HG03103 (cell line): ENCODE results near the gene PDE6D.

ENCODE experiments used
- ATAC-seq: cut with Tn5 transposase; IDR thresholded peaks from one replicate; pipeline ENCODE4 v1.9.1; 2021; ENCODE audit warnings: low read depth; ENCODE audit not compliant: unreplicated experiment

Gene PDE6D

DNA sequence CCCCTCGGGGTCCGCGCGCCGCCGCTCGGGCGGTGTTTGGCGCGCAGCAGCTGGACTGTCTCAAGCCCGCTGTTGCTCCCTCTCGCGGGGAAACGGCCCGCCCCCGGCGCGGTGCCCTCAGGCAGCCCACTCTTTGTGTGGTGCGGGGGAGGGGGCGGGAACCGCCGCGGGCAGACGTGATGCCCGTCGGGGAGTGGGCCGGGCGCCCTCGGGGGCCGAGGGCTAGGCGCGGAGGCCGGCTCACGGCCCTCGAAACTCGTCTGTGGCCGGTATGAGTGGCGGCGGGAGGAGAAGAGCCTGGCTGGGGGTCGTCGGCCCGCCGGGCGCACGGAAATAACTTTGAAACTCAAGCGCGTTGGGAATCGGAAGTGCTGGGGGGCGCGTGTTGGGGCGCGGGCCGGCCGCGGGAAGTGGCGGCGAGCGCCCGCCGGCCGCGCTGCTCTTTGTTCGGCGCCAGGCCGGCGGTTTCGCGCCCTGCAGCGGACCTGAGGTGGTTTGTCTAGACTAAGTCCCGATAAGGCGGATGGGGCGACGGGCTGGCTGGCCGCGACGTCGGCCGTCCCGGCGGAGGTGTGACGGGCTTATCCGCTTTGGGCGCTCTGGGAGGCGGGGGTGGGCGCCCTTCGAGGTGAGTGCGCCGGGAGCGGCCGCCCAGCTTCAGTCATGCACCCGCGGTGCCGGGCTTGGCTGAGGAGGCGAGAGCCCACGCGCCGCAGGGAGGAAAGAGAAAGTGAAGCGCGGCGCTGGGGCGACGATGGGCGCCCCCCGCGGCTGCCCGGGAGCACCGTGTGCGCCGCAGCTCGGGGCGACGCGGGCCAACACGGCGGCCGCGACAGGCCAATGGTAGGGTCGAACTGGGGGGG lies 72.1 kb downstream of the PDE6D start:
- no peak for ATAC-seq

DNA sequence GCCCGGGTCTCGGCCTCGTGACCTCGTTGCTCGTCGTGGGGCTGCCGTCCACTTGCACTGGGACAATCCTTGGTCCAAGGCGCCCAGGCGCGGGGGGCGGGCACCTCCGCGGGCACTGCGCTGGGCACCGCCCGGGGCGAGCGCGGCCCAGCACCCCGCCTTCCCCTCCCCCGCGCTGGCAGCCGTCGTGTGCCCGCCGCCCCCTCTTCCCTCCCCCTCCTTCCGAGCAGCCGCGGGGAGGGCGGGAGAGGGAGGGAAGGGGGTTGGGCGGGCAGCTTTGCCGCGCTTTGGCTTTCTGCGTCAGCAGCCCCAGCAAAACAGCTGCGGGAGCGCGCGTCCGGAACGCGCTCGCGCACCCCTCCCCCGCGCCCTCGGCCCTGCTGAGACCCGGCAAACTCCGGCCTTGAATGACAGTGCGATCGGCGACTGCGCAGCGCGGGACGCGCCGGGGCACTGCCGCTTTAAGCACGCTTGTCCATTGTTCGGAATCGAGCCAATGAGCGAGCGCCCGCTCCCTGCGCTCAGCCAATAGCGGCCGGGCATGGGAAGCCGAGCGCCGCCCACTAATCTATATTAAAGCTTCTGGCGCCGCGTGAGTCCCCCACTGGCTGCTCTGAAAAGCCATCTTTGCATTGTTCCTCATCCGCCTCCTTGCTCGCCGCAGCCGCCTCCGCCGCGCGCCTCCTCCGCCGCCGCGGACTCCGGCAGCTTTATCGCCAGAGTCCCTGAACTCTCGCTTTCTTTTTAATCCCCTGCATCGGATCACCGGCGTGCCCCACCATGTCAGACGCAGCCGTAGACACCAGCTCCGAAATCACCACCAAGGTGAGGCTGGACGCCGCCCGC lies 72.9 kb downstream of the PDE6D start, which contains the start of gene PTMA:
Gene PTMA (plus strand): TSS at position 599 of the 846 bp plus-strand sequence. CDS start 182 bp downstream, at position 781.
- ATAC-seq, result peak; percentile 54

DNA sequence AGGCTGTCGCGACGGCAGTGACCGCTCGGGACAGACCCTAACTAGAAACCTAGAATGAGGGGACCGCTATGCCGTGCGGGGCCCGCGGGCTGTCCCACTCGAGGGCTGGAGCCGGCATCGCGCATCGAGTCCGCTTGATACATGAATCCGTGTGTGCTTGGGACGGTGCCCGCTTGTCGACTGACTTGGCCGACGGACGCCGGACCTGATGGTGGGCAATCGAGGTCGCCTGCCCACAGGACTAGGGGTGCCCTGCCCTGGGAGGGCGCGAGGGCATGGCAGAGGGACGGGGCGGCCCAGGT lies 73.5 kb downstream of the PDE6D start:
- no peak for ATAC-seq

DNA sequence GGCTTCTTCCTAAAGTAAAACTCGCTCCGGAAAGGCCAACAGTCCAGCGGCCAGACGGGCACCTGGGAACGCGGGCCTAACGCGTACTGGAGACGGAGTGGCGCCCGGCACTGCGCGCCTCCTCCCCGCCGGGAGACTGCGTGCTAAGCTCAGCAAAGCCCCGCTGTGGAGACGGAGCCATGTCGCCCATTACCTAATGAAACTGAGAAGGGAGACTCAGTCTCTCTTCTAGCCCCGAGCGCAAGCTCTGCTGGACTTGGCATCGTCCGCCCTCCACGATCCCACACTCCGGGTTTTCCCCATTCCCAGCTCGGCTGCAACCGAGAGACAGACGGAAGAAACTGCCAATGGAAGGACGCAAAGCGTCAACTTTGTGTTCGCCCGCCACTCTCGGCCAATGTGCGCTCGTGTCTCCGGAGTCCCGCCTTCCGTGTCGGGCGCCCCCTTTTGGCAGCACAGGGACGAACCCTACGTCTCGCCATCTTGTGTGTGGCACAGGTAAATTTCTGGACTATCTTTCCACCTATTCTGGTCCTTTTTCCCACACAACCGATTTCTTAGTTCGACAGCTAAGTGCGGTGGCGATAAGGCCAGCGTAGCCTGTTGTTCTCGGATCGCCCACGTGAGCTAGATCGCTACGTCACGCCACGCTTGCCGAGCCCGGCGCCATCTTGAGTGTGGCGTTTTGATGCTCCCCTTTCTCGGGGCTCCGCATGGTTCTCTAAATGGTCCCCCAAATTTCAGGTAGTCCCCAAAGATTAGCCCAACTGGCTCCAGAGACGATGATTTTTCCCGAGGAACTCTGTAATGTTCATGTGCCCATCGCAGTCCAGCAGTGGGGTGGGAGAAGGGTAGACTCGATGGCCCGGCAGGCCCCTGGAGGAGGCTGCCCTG lies 74.1 kb downstream of the PDE6D start:
- ATAC-seq, result peak; percentile 28

DNA sequence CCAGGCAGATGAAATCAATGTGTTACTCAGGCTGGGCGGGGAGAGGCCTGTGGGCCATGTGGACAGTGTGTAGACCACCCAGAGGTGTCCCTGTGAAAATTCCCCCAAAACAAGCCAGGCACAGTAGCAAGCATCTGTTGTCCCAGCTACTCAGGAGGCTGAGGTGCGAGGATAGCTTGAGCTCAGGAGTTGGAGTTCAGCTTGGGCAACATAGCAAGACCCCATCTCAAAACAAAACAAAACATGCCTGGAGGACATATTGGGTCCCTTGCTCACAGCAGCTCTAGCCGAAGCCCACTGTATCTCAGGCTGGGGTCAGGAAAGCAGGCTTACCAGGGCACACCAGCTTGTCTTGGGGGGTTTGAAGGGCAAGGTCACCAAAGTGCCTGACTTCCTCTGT lies 77.1 kb downstream of the PDE6D start:
- no peak for ATAC-seq

DNA sequence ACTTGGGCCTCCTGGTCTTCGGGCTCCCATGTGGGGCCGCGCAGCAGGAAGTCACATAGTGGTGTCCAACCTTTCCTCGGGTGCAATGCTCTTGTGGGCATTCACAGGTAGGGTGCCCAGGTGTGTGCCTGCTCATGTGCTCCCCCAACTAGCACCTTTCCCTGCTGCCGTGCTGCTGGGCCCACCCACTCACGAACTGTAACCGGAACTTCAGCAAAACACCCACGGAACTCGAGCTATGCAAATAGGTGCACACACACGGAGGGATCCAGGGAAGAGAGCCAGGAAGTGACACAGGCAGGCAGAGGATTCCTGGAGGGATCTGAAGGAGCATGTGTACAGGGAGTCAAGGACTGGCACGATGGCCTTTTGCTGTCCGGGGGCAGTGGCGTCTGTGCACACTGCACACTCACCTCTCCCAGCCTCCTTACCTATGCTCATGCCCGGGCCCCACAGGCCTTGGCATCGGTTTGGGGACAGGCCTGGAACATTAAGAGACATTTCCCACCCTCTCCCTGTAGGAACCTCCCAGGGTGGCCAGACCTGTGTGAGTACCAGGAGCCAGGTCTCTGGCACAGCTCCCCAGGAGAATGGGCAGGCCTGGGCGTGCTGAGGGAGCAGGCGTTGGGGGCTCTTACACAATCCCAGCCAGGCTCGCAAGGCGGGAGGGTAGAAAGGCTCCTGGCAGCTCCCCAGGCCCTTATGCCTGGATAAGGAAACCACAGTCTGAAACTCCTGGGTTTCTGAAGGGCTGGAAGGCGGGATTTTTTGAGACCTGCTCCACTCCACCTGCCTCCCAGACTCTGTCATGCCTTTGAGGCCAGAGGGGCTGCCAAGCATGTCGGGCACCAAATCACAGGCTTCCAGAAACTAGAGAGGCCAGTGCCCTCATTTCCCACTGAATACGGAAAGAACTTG lies 79.4 kb downstream of the PDE6D start:
- no peak for ATAC-seq

DNA sequence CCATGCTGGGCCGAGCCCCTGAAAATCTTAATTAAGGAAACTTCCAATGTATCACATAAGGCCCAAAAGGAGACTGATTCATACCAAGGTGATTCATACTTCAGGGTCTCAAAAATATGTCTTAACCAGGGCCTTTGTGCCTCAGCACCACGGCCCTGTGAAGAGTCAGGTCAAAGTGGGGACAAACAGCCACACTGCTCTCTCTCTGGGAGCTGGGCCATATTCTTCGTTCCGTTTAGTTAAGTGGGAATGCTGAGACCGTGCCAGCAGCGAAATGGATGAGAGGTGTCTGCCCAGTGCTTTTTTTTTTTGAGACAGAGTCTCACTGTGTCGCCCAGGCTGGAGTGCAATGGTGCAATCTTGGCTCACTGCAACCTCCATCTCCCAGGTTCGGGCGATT lies 82.1 kb downstream of the PDE6D start:
- ATAC-seq, result no peak

DNA sequence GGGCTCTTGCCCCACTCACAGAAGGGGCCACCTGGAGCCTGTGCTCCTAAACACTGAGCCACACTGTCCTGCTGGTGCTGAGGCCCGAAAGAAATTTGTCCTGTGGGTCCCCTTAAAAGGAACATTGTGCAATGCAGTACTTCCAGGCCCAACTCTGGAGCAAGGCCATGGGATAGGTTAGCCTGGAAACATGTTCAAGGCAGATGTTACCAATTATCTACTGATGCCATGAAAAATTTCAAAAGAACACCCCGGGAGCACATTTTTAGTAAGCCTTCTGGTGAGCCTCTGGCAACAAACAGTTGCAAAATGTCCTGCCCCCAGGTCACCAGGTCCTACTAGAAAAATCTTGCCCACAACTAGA lies 85.1 kb downstream of the PDE6D start:
- ATAC-seq, result no peak

DNA sequence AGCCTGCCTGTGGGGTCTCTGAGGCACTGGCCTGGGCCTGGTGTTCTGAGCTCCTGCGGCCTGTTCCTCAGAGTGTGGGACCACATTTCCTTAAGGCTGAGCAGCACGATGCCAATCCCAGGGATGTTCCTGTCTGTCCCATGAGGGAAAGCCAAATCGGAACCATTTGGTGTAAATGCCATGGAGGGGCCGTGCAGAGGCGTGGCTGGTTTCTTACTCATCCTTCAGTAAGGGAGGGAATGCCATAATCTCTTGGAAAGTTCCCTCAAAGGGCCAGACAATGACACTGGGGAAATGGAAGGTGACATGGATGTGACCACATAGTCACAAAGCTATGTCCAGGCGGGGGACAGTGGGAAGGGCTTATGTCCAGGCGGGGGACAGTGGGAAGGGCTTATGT lies 87.1 kb downstream of the PDE6D start:
- ATAC-seq, result no peak

DNA sequence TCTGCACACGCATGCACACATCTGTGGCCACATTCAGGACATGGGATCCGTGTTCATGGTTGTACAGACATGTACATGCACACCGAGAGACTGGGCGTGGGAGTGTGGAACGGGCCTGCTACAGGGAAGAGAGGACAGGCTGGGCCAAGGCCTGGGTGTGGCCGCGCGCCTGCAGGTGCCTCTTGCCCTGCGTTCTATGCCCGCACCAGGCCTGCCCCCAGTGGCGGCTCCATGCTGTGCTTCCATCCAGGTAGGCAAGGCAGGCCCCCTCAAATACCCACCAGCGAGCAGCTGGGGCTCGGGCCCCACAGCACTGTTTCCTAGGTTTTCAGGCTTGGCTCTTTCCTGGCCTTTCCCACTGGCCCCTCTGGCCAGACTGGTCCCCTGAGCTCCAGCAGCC lies 88.2 kb downstream of the PDE6D start:
- ATAC-seq, result no peak

DNA sequence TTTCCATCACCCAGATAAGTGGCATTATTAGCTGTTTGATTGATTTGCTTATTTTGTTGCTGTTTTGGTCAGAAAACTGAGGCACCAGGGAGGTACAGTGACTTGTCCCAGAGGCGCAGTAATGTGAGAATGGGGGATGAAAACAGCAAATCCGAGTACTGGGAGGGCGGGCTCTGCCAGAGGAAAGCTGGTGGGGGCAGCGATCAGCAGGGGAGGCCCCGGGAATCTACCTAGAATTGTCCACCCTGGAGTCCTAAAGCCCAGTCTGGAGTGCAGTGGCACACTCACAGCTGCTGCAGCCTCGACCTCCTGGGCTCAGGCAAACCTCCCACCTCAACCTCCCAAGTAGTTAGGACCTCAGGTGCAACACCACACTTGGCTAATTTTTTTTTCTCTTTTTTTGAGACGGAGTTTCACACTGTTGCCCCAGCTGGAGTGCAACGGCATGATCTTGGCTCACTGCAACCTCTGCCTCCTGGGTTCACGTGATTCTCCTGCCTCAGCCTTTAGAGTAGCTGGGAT lies 89.8 kb downstream of the PDE6D start:
- no peak for ATAC-seq

DNA sequence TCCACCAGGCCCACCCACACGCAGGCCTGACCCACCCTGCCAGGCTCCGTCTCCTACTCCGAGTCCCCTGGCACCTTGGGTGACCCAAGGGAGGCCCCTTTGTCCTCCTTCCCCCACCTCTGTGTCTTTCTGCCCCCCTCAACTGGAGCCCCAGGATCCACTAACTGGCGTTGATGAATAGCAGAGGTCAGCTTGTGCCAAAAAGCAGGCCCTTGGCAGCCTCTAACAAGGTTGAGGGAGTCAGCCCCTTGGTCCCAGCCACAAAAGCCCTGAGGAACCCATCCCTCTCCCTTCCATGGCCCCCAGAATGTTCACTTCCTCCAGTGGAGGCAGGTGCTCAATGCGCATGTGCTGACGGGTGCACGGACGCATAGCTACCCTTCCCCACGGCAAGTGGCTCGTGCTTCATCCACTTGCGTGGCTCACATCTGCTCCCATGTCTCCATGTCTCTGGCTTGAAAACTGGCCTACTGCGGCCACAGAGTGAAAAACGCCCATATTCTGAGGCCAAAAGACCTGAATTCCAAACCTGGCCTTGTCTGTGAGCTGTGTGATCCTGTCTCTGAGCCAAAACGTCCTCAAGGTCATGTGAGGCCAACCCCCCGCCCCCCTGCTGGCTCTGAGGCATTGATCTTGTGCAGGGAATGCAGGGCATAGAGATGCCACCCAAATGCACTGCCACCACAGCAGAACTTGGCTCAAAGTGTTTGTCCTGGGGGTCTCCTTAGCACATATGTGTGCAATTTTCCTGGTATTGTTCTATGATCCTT lies 91.8 kb downstream of the PDE6D start:
- no peak for ATAC-seq

DNA sequence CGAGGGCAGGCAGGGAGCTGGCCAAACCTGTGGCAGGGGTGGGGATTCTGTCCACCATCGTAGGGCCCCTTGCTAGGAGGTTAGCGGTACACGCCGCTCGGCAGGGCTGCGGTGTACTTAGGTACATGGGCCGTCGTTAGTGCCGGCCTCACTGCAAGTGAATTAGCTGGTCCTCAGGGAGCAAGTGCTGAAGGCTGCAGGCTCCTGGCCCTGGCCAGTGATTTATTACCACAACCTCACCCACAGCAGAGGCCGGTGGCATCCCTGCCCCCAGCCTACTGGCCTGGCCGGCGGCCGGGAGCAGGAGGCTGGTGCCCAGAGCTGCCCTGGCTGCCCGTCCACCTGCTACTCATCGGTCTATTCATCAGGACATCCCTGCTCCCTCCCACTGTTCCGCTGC lies 92.4 kb downstream of the PDE6D start:
- no peak for ATAC-seq

DNA sequence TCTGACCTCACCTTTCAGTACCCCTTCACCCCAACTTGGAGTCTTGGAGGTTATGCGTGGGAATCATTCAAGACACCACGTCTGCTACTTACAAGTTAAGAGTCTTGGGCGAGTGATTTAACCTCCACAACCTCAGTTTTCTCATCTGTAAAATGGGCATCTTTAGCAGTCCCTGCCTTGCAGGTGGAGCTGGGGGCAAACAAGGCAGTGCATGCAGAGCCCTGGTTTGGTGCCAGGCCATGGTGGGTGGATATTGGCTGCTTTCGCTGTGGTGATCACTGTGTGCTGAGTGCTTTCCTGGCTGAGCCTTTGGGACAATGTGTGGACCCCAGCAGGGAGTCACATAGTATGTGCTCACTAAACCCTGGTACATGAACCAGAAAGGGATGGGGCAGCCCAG lies 93.1 kb downstream of the PDE6D start:
- no peak for ATAC-seq

DNA sequence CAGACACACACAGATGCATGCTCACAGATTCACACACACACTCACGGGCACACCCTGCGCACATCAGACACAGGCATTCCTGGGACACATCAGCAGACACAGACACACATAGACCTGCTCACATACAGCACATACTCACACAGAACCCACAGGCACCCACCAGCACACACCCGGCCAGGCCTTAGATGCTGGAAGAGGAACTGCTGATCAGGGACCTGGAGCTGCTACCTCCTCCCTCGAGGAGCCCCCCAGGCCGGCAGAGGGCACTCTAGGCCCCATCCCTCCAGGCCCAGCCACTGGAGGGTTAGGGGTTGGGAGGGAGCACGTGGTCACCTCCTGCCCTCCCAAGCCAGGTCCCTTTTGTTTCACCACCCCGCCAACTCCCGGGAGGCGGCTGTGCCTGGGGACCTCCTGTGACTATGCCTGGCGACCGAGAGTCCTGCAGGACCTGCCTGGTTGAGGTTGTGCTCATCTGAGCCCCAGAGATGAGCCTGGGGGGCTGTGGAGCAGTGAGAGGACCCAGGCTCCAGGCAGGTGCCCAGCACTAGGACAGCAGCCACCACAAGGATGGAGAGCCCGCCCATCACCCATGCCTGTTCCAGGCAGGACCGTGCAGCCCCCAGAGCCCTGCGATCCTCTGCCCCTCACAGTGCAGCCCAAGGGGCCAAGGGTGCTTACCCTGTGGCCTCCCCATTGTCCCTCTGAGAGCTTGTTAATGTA lies 93.8 kb downstream of the PDE6D start:
- peak; percentile 74 for ATAC-seq

DNA sequence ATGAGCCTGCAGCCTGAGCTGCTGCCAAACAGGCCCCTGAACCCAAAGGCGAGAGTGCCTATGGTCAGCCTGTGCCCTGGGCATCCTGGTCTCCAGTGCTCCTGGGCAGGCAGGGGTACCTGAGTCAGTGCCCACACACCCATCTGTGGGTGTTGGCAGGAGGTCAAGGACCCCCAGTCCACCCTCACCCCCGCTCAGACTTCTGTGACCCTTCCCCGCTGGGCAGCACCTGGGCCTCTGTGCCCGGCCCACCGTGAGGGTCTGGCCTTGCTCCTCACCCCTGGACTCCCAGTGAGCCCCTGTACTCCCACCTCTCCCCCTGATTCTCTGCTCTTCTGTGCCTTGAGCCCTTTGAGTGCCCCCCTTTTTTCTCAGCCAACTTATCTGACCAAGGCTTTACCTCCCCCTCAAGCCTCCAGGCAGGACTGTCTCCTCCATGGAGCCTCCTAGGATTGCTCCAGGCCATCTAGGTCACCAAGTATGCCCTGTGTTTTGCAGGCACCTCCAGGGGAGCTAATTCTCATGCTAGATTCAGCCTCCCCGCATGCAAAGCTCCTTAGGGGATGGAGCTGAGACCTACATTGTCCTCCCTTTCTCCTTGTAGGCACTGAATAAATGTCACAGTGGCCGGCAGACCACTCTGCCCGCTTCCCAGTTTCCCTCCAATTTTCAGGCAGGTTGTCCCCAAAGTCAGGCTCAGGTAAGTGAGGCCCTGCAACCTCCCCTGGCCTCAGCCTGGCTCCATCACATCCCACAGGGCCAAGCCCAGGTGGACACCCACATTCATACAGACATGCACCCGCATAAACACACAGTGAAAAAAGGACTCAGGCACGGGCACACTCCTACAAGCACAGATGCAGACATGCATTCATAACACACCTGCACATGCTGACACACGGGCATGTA lies 94.6 kb downstream of the PDE6D start:
- ATAC-seq, result no peak
